HG03558 (cell line): ENCODE data around the gene WDFY4.

Experiments
- ATAC-seq: cut with Tn5 transposase; IDR thresholded peaks from one replicate; pipeline ENCODE4 v1.9.1; 2021; ENCODE audit warnings: moderate number of reproducible peaks; ENCODE audit not compliant: unreplicated experiment; ENCODE audit errors: extremely low read depth

WDFY4 gene

DNA sequence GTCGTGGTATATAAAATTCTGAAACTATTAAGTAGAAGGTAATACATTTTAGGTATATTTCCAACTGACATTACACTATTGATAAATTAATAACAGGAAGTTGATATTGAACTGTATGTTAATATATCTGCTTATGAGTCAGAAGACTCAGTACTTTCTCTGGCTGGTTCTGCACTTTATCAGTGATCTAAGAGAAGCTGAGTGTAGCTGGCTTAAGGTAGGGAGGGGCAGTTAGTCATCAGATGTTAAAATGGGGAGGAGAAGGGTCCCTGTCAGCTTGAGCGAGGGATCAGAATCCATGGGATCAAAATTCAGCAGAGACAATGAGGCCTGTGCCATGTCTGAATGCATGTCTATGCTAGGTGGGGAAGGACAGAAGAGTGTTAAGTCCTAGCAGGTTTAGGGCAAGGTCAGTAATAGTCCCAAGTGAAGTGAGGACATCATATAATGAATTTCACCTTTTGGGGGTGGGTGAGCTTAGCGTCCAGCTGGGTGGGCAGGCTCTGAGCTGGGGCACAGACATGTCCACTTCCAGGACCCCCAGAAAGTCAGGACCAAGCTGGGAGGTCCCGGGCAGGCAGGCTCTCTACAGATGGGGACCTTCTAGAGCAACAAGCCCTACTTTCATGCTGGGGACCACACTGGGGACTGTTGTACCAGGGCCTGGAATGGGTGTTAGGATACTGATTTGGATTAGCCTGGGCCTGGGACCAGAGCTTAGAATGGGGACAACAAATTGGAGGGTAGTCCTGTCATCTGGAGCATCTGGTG, 82.9 kb downstream of the WDFY4 start:
- no peak for ATAC-seq

DNA sequence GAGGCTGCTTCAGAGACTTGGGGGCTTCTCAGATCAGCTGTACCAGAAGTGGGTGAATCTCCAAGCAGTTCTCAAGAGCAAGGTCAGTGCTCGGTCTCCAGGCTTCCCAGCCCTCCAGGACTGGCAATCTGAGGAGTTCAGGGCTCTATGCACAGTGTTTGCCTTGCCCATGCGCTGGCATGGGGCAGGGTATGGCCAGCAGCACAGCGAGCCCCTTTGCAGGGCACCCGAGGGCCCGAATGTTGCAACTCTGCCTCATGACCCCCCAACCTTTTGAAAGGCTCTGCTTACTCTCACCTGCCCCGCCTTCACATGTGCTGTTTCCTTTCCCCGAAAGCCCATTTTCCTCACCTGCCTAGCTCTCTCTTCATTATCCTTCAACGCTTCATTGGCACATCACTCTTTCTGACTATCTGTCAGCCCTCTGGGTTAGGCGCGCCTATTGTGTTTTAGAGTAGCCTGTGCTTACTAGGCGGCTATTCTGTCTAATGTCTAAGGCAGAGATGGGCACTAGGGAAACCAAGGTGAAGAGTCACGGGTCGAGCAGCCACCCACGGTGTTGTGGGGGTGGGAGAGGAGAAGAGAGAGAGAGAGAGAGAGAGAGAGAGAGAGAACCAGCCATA, 83.6 kb downstream of the WDFY4 start:
- no peak for ATAC-seq

DNA sequence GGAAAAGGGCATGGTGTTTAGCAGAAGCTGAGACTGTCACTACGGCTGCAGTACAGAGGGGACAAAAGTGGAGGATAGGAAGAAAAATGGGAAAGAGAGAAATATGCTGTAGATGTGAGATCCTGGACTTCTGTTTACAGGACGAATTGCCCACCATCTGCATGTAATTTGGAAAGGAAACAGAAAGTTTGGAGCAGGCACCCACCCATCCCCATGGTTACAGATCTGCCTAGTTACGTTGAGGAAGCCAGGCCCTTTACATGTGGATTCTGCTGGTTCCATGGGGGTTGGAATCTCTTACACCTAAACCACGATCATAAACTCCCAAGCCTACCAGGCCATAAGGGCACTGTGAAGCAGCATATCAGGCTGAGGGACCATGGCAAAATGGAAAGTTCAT, 84.3 kb downstream of the WDFY4 start:
- ATAC-seq, result no peak

DNA sequence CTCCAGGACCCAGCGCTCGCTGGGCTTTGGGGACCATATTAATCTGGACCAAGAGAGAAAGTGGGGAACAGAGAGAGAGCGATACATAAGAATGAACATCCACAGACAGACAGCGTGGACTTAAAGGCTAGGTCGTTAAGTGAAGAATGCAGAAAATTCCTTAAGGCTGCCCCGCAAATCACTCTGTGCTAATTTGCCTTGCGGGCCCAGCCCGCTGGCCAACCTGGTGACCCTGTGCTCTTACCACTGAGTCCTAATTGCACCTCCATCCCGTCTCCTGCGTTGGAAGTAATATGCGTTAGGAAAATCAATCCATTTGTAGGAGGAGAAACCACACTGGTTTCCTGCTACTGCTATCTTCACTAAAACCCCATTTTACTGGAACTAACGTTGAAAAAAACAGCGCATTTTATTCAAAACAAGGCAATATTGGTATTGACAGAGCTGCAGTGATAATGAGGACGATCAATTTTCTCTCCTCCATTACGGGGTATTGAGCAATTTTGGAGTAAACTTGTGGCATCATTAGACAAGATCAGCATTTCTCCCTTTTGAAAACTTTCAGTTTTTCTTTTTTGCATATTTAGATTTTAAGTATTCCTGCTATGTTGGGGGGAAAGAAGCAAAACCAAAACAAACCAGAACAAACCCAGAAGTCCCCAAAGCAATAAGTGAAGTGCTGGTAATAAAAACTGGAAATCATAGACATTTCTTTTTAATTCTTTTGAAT, 85.2 kb downstream of the WDFY4 start:
- ATAC-seq, result no peak

DNA sequence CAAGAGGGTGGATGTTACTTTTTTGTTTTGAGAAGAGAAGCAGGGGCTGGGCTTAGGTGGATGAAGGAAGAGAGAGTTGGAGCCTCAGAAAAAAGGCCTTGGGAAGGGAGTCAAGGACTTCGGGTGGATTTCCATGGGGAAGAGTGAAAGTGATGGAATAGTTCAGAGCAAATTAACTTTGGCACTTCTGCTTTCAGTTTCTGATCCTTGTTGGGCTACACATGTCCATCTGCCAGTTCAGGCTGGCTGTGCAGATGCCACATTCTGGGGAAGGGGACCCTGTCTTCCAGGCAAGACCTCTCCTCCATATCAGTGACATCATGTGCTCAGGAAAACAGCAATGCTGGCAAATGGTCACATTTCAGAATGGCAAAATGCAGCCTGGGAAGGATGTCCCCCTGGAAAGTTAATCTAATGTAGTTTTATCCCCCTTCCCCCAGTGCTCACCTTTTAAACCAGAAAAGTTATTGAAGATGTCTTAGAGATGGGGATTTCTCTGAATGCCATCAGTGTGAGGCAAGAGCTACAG, 86.0 kb downstream of the WDFY4 start:
- ATAC-seq, result no peak

DNA sequence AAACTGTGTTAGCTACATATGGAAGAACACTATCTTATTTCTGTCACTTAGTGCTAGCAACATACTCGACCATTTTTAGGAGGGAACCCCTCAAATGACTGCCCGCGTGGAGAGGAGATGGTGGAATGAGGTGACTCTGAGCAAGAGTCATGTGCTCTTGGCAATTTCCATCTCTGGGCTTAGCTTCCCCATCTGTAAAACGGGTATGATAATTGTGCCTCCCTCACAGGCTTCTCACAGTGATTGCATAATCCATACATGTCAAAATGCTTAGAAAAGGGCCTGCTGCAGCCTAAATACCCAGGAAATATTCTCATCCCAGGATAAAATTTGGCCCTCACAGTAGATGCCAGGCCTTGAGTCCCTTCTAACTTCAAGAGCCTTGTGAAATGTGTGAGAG, 86.6 kb downstream of the WDFY4 start:
- ATAC-seq, result no peak

DNA sequence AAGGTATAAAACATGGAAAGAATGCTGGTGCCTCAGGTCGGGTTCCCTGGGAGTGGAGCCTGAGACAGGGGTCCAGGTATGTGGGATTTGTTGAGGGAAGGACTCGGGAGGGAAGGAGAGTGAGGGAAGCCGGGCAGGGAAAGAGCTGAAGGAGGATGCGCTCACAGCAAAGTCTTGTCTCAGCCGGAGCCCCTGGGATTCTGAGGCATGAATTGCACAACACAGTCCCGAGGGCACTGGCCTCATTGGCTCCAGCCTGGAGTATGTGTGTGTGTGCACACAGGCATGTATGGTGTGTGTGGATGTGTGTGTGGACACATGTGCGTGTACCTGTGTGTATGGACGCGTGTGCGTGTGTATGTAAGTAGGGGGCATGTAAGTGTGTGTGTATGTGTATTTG, 87.4 kb downstream of the WDFY4 start:
- ATAC-seq, result no peak

DNA sequence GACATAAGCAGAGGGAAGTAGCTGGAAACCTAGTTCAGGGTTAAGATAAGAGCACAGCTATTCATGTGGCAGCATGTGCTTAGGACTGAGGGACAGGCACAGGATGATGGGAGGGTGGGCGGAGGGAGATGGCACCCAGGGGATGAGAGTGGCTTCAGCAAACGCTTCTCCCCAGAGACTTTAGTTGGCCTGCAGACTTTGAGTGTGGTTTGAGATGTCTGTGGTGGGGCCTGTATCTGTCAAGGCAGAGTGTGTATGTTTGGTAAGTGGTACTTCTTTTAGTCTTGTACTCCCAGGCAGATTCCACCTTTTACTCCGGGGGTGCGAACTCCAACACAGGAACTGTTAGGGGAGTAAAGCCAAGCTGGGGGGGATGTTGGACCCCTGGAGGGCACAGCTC, 88.9 kb downstream of the WDFY4 start:
- no peak for ATAC-seq

DNA sequence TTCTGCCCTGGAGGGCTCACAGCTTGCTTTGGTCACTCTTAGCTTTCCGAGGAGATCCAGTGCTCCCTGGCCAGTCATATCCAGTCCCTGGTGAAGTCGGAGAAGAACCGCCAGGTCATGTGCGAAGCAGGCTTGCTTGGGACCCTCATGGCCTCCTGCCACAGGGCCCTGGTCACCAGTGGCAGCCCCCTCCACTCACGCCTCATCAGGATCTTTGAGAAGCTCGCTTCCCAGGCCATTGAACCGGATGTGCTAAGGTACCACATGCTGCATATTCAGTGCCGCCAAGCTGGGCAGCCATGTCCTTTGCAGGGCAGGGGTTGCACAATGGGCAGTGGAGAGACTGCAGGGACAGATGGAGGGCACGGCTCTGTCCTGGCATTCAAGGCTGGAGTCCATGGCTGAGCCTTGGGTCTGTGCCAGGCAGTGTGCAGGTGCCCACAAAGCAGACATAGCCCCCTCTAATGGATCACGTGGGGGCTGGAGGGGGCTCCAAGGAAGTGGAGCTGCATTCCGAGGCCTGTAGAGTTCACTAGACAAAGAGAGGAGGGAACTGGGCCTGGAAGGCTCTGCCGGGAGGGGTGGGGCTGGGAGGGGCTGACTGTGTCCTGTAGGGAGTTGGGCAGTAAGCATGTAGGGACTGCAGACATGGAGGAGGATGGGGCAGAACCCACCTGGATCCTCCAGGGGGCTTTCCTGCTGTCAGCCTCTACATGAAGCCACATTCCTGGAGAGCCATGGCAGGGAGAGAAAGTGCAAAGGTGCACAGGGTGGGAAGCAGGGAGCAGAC, 89.9 kb downstream of the WDFY4 start:
- no peak for ATAC-seq

DNA sequence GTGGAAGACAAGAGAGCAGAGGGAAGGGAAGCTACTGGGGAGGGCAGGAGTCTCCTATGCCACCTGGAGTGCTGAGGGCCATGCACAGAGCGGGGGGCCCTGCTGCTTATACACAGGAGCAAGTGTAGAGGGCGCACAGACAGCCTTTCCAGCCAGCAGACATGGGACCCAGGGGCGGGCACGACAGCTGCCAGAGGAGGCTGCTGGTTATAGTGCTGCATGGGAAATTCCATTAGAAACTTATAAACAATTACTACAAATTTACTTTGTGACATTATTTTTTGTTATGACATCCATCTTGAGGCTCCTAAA, 90.5 kb downstream of the WDFY4 start:
- no peak for ATAC-seq

DNA sequence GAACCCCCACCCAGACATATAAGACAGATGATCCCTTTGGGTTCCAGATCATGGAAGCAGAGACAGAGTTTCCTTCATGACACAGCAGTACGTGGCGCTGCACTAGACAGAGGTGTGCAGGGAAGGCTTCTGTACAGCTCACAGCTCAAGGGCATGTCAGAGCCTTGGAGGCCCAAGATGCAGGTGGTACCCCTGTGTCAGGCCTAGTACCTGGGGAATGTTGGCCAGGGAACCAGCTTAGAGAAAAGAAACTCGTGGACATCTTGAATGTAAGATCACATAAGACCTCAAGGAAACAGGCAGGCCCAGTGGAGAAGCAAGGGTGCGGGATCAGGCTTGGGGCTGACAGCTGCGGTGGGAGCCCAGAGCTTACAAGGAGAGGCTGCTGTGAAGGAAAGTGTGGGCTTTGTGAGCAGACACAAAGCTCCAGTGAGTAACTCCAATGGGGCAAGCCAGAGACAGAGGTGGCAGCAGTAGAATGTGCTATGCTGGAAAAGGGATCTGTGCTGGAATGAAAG, 91.4 kb downstream of the WDFY4 start:
- ATAC-seq, result no peak

DNA sequence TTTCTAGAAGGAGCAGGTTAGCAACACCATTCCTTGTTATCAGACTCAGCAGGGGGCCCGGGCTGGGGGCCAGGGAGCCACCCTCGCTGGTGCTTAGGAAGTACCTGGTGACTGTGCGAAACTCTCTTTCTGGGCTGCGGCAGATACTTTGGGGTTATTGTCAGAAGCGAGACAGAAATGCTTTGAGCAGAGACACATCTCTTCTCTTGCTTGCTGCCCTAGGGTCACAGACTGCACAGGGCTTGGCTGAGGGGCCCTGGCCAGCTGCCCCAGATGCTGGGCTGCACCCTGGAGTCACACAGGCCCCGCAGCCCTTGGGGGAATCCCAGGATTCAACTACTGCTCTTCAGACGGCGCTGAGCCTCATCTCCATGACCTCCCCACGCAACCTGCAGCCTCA, 91.9 kb downstream of the WDFY4 start:
- no peak for ATAC-seq

DNA sequence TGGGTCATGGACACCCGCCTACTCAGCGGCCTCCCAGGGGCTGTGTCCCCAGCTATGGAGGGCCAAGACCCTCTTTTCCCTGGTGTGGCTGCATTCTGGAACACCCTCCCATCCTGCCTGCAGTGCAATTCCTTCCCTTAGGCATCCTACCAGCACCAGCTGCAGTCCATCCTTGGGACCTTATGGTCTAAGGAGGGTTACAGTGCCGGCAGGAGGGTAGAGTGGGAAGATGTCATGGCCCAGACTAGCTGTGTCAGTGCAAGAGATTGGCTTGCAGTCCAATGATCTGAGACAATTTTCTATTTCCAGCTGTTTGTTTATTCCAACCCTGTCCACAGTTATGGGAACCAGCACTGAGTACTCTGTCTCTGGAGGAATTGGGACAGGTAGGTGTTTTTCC, 92.4 kb downstream of the WDFY4 start:
- no peak for ATAC-seq

DNA sequence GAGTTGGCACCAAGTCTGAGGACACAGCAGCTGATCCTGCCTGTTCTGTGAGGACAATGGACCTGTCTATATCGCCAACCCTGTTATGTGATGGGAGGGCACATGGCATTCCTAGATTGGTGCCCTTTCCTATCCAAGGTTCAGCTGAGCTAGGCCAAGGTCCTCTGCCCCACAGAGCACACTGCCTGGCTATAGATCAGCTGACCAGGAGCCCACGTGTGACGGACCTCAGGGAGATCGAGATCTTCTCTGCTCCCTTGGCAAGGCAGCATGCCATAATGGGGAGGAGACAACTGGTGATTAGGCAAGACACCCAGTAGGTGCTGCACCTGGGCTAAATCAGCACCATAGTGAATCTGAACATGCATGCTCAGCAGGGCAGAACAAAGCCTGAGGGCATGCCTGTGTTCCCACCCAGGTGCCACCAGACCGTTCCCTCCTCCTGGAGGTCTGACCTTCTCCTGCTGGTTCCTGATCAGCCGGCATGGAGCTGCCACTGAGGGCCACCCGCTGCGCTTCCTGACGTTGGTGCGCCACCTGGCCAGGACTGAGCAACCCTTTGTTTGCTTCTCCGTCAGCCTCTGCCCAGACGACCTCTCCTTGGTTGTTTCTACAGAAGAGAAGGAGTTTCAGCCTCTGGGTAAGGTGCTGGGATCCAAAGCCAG, 93.7 kb downstream of the WDFY4 start:
- ATAC-seq, result no peak

DNA sequence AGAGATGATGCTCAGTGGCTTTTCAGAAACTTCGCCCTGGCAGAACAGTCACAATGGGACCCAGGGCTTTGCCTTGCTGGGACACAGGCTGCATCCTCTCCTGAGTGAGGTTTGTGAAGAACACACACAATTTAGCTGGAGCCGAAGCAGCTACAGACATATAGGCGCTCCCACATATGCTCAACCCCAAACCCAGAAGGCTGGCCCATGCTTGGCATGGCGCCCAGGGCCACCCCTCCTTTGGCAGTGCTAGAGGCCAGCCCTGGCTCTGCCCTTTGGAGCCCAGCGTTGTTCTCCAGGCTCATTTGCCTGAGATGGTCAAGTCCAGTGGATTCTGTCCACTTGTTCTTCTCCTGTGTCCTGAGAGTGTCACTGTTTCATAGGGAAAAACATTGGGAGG, 94.4 kb downstream of the WDFY4 start:
- ATAC-seq, result no peak

DNA sequence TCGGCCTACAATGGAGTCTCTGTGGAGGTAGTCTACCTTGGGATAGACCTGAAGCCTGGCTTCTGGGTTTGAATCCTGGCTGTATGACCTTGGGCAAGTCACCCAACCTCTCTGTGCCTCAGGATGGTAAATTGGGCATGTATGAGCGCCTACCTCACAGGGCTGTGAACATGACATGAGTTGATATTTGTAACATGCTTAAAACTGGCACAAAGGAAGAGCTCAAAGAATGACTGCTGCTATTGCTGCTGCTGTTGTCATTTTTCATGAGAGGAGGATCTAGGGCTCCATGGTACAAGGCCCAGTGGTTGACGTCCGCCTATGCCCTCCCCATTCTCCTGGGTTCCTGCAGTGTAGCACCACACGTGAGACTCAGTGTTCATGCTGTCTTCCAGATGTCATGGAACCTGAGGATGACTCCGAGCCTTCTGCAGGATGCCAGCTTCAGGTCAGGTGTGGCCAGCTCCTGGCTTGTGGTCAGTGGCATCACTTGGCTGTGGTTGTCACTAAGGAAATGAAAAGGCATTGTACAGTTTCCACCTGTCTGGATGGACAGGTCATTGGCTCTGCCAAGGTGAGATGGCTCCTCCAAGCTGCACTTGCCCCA, 95.0 kb downstream of the WDFY4 start:
- no peak for ATAC-seq

DNA sequence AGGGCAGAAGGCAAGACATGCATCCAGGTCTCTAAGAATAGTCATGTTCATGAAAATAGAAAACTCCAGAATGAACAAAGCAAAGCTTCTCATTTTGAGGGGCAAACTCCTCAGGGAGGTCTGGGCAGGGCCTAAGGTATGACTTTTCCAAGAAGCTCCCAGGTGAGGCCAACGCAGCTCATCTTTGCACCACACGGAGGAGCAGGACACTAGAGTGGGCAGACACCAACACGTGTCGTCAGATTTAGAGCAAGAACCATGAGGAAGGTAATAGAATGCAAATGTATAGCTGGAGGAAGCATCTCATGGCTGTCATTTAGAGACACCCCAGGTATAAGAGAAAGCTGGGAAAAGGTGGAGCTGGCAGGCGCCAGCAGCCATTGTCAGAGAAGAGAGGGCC, 95.7 kb downstream of the WDFY4 start:
- no peak for ATAC-seq

DNA sequence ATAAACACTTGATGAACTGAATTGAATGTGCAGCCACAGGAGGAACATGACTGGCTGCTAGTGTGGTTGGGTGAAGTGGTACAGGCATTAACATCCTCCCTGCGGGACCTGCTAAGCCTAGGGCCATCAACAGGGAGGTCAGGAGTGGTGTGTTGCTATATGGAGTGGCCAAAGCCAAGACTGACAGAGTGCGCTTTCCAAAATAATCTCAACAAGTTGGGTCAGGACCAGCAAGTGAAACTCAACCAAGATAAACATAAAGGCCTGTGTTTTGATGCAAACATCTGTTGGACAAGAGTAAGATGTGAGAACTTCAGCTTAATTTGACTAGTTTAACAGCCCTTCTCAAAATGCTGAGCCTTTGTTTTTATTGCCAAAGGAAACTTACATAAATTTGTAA, 97.7 kb downstream of the WDFY4 start:
- no peak for ATAC-seq

DNA sequence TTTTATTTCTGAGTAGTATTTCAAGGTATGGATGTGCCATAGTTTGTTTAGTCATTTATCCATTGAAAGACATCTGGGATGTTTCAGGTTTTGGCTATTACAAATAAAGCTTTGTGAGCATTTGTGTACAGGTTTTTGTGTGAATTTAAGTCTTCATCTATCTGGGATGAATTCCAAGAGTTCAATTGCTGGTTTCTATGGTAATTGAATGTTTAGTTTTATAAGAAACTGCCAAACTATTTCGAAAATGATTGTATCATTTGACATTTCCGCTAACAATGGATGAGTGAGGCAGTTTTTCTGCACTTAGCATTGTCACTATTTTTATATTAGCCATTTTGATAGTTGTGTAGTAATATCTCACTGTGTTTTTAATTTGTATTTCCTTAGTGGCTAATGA, 99.4 kb downstream of the WDFY4 start:
- ATAC-seq, result no peak

DNA sequence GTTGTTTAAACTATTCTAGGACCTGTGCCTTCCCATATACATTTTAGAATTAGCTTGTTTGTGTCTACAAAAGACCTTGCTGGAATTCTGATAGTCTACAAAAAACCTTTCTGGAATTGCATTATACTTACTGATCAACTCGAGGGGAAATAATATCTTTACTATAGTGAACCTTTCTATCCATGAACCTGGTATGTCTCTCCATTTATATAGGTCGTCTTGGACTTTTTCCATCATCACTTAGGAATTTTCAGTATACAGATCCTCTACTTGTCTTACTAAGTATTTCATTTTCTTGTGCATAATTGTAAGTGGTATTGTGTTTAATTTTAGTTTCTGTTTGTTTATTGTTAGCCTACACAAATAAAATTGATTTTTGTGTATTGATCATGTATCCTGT, 101.1 kb downstream of the WDFY4 start:
- no peak for ATAC-seq
